DND-41 (cell line): Measurements from ENCODE around the gene RIC8A.

Experiments
- ATAC-seq: fragments of 200-7000 bp; cut with Tn5 transposase; 3 replicates; pipeline ENCODE4 v1.9.1; 2021; ENCODE audit warnings: low read depth; ENCODE audit not compliant: insufficient read depth
- DNase-seq: peaks from one replicate; pipeline ENCODE4 v3.0.0-alpha.2; 2020
- H2AFZ ChIP-seq: 2 replicates; pipeline ENCODE4 v1.6.0; 2012; ENCODE audit warnings: low read depth, low read length
- H3K27ac ChIP-seq: 2 replicates; pipeline ENCODE4 v1.5.1; 2012; ENCODE audit warnings: low read length, inconsistent platforms
- H3K27me3 ChIP-seq: fragments of 200-600 bp; sonication (generic); 2 replicates; pipeline ENCODE4 v1.6.0; 2012; ENCODE audit warnings: low read length, mild to moderate bottlenecking, inconsistent platforms; ENCODE audit not compliant: insufficient read depth, poor library complexity
- H3K36me3 ChIP-seq: 2 replicates; pipeline ENCODE4 v1.5.1; 2012; ENCODE audit warnings: low read length, inconsistent platforms; ENCODE audit not compliant: insufficient read depth
- H3K4me1 ChIP-seq: 2 replicates; pipeline ENCODE4 v1.5.1; 2012; ENCODE audit warnings: mild to moderate bottlenecking, low read length; ENCODE audit not compliant: insufficient read depth
- H3K4me2 ChIP-seq: 2 replicates; pipeline ENCODE4 v1.6.0; 2012; ENCODE audit warnings: mild to moderate bottlenecking, moderate library complexity, low read length, inconsistent platforms; ENCODE audit not compliant: insufficient read depth
- H3K4me3 ChIP-seq, 2 experiments: fragments of 200-600 bp in 1 of 2; shearing (Covaris generic) in 1 of 2; 2 replicates each; pipeline ENCODE4 v1.5.1; 2012 to 2016; ENCODE audit warnings: inconsistent platforms in 2 of 2, low read length in 2 of 2, mild to moderate bottlenecking in 2 of 2, low read depth in 1 of 2, moderate library complexity in 1 of 2
- H3K79me2 ChIP-seq: 2 replicates; pipeline ENCODE4 v1.6.0; 2012; ENCODE audit warnings: low read length, inconsistent platforms; ENCODE audit not compliant: insufficient read depth
- H3K9ac ChIP-seq: 2 replicates; pipeline ENCODE4 v1.6.0; 2012; ENCODE audit warnings: low read depth, mild to moderate bottlenecking, inconsistent platforms, low read length, moderate library complexity
- H3K9me3 ChIP-seq: 2 replicates; pipeline ENCODE4 v1.5.1; 2012; ENCODE audit warnings: low read length, moderate library complexity, mild to moderate bottlenecking, inconsistent platforms; ENCODE audit not compliant: insufficient read depth, severe bottlenecking
- H4K20me1 ChIP-seq: 2 replicates; pipeline ENCODE4 v1.6.0; 2012; ENCODE audit warnings: low read length; ENCODE audit not compliant: insufficient read depth
- EZH2 ChIP-seq: IDR thresholded peaks from 3 replicates; pipeline ENCODE4 v1.6.1; 2012; ENCODE audit warnings: borderline replicate concordance, low read depth, mild to moderate bottlenecking, moderate library complexity, low read length, inconsistent platforms; ENCODE audit not compliant: severe bottlenecking
- TF ChIP-seq, protein P1 (sequence below): IDR thresholded peaks from 2 replicates; pipeline ENCODE4 v1.5.1; 2012; ENCODE audit warnings: borderline replicate concordance, low read length, moderate library complexity, mild to moderate bottlenecking; ENCODE audit not compliant: poor library complexity, severe bottlenecking; ENCODE audit errors: extremely low read depth

RIC8A gene

DNA sequence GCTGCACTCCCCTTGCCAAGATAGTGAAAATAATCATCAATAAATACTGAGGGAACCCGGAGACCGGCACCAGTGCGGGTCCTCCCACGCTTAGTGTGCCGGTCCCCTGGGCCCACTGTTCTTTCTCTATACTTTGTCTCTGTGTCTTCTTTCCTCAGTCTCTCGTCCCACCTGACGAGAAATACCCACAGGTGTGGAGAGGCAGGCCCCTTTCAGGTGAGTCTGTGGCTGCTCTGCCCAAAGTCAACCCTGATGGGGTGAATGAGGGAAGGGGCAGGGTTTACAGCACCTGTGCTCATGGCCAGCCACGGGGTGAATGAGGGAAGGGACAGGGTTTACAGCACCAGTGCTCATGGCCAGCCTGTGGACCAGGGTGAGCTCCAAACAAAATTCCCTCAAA is 5.0 kb upstream of the RIC8A start:
- Histone ChIP-seq H3K36me3 (peaks cover 21% of the 10 kb centered on the region), H3K79me2 (peaks cover 24% of the 10 kb centered on the region), H3K27me3 (no peaks in the 10 kb centered on the region), H2AFZ (no peak overlapping the region), H3K4me3 (no peak overlapping the region), H3K9me3 (no peaks in the 10 kb centered on the region), H3K9ac (no peak overlapping the region), H3K27ac (no peak overlapping the region), H3K4me2 (no peak overlapping the region), H3K4me1 (peaks cover 17% of the 10 kb centered on the region), H4K20me1 (peaks cover 37% of the 10 kb centered on the region)
- DNase-seq: peak; percentile 3
- TF ChIP-seq EZH2: no peak
- TF ChIP-seq, protein P1, sequence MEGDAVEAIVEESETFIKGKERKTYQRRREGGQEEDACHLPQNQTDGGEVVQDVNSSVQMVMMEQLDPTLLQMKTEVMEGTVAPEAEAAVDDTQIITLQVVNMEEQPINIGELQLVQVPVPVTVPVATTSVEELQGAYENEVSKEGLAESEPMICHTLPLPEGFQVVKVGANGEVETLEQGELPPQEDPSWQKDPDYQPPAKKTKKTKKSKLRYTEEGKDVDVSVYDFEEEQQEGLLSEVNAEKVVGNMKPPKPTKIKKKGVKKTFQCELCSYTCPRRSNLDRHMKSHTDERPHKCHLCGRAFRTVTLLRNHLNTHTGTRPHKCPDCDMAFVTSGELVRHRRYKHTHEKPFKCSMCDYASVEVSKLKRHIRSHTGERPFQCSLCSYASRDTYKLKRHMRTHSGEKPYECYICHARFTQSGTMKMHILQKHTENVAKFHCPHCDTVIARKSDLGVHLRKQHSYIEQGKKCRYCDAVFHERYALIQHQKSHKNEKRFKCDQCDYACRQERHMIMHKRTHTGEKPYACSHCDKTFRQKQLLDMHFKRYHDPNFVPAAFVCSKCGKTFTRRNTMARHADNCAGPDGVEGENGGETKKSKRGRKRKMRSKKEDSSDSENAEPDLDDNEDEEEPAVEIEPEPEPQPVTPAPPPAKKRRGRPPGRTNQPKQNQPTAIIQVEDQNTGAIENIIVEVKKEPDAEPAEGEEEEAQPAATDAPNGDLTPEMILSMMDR: no peak
- ATAC-seq: no peak

DNA sequence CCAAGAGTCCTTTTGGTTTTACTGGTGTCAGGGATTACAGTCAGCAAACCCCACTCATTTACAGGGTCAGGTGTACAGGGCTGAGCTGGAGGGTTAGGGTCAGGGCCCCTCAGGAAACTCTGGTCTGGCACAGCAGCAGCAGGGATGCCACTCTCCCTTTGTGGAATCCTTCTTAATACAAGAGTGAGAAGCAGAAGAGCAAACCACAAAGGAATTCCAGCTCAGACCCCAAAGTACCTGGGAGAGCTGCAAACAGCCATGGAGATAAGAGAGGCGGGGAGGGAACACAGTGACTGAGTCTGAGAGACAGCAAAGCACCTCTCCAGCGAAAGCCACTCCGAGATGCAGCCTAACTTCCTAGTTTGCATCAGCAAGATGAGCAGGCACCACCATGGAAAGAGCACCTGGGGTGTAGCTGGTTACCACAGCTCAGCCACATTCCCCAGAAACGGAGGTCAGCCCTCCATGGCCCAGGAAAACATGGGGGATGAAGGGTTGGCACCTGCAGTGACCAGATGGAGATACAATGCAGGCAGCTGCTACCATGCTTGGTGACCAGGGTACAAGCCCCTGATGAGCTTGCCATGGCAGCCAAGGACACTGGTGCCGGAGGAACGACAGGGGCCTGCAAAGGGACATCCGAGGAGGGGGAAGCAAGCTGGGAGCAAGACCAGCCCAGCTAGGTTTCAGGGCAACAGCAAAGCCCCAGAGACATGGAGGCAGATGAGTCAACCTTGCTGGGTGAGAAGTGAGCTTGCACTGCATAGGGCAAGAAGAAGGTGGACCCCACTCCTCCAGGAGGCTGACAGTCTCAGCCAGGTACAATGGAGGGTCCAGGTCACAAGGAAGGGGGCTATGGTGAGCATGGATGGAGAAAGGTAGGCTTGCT is 4.2 kb upstream of the RIC8A start:
- no peaks in the 10 kb centered on the region for H3K27me3 ChIP-seq
- no peak overlapping the region for H3K9ac ChIP-seq
- H4K20me1 ChIP-seq: peaks cover 37% of the 10 kb centered on the region
- peaks cover 21% of the 10 kb centered on the region for H3K36me3 ChIP-seq
- no peak overlapping the region for H2AFZ ChIP-seq
- ATAC-seq (no peak), DNase-seq (peak; percentile 3)
- TF ChIP-seq, protein P1: no peak
- TF ChIP-seq EZH2: no peak
- no peak overlapping the region for H3K4me2 ChIP-seq
- H3K27ac ChIP-seq: no peak overlapping the region
- peaks cover 17% of the 10 kb centered on the region for H3K4me1 ChIP-seq
- peaks cover 31% of the 10 kb centered on the region for H3K79me2 ChIP-seq
- no peak overlapping the region for H3K4me3 ChIP-seq
- H3K9me3 ChIP-seq: no peaks in the 10 kb centered on the region

DNA sequence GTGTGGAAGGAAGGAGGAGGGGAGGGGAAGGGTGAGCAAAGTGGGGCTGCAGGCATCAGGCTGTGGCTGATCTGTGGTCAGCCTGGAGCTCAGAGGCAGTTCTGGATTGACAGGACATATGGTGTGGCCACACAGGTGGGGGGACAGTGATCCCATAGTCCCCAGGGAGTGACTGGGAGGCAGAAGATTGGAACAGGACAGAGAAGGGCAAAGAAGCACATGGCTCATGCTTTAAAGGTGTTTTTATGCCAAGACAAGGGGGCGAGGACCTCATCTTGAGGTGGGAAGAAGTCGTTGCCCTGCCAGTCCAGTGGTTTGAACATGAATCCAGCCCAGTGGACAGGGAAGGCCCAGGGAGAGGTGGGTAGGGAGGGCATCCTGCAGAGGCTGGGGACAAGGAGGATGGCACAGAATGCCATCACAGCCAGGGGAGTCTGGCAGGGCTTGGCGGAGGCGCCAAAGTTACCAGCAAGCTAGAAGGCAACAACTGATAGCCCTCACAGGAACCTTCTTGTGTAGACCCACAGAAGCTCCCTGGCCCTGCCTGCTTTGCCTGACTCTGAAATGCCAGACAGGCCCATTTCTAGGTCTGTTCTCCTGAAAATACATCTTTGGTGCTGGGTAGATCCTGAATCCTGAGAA is 3.4 kb upstream of the RIC8A start:
- Histone ChIP-seq H3K4me2 (no peak overlapping the region), H3K27ac (no peak overlapping the region), H3K4me3 (no peak overlapping the region), H3K9me3 (no peaks in the 10 kb centered on the region), H2AFZ (no peak overlapping the region), H3K79me2 (peaks cover 37% of the 10 kb centered on the region), H4K20me1 (peaks cover 36% of the 10 kb centered on the region), H3K27me3 (no peaks in the 10 kb centered on the region), H3K9ac (no peak overlapping the region), H3K36me3 (peaks cover 23% of the 10 kb centered on the region), H3K4me1 (peaks cover 19% of the 10 kb centered on the region)
- peak; percentile 2 for DNase-seq
- no peak for ATAC-seq
- no peak for TF ChIP-seq EZH2
- TF ChIP-seq, protein P1: no peak
